ENCODE measurements around the gene GDF15.

DNA sequence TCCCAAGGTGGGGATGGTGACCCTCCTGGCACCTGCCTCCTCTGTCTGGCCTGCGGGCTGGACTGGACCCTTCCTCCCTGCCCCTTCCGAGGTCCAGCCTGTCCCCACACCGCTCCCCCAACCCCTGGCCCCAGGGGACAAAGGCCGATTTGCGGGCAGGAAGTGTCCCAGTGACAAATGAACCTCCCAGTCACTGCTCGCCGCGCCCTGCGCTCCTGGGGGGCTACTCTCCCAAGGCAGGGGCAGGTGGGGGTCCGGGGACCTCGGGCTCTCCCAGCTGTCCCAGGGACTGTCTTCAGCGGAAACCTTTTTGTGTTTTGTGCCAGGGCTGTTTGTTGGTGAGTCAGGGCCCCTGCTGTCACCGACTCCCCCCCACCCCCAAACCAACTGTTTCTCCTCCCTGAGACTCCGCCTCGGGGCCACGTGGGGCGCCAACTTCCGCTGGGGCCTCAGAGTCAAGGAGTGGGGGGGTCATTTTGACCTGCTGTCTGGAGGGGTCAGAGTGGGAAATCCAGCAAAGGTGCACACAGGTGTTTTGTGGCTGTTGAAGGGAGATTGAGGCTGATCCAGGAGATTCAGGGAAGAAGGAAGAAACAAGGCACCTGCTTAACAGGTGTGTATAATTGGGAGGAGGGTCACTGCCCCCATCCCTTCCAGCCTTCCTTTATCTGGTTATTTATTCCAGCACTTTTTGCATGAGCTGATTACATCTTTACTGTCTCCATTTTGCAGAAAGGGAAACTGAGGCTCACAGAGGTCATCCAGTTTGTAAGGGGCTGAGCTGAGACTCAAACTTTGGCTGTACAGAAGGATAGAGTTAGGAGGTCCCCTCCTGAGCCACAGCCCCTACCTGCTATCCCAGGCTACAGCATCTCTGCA lies 44.7 kb upstream of the GDF15 start:
- TF ChIP-seq, protein P1, sequence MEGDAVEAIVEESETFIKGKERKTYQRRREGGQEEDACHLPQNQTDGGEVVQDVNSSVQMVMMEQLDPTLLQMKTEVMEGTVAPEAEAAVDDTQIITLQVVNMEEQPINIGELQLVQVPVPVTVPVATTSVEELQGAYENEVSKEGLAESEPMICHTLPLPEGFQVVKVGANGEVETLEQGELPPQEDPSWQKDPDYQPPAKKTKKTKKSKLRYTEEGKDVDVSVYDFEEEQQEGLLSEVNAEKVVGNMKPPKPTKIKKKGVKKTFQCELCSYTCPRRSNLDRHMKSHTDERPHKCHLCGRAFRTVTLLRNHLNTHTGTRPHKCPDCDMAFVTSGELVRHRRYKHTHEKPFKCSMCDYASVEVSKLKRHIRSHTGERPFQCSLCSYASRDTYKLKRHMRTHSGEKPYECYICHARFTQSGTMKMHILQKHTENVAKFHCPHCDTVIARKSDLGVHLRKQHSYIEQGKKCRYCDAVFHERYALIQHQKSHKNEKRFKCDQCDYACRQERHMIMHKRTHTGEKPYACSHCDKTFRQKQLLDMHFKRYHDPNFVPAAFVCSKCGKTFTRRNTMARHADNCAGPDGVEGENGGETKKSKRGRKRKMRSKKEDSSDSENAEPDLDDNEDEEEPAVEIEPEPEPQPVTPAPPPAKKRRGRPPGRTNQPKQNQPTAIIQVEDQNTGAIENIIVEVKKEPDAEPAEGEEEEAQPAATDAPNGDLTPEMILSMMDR (IDR thresholded peaks at IDR 0.05): no peak
- no peak for TF ChIP-seq POLR2A (IDR thresholded peaks at IDR 0.05)

All from lower leg skin (tissue), 3 donors.